Raji (cell line): Measurements from ENCODE around the gene HMBS.

ENCODE experiments used
- POLR2A ChIP-seq: IDR thresholded peaks from 2 replicates; pipeline ENCODE4 v1.6.1; 2011; ENCODE audit warnings: low read depth, low read length, control low read depth; ENCODE audit not compliant: insufficient read depth

The HMBS gene

GRCh38 chr11:119084663-119085436 is at the start of gene HMBS:
HMBS (plus strand) TSS chr11:119084881; CDS start chr11:119085034, 153 bp downstream.
- peak; percentile 93 for TF ChIP-seq POLR2A

- no peak for TF ChIP-seq POLR2A
These were observed 45.8 kb upstream of the HMBS start for GRCh38 chr11:119038884-119039283.

- TF ChIP-seq POLR2A, result no peak
These were observed 42.7 kb upstream of the HMBS start for GRCh38 chr11:119041821-119042514.

GRCh38 chr11:119042927-119043326 is 41.8 kb upstream of the HMBS start:
- no peak for TF ChIP-seq POLR2A

GRCh38 chr11:119044708-119045107 is 40.0 kb upstream of the HMBS start:
- no peak for TF ChIP-seq POLR2A

GRCh38 chr11:119046489-119046888 is 38.2 kb upstream of the HMBS start:
- TF ChIP-seq POLR2A, result no peak

- no peak for TF ChIP-seq POLR2A
These were observed 37.5 kb upstream of the HMBS start for GRCh38 chr11:119047205-119047604.

- no peak for TF ChIP-seq POLR2A
These were observed 36.0 kb upstream of the HMBS start for GRCh38 chr11:119048644-119049043.

GRCh38 chr11:119049081-119049480 is 35.6 kb upstream of the HMBS start:
- TF ChIP-seq POLR2A, result no peak

GRCh38 chr11:119051440-119052162 is 33.1 kb upstream of the HMBS start:
- no peak for TF ChIP-seq POLR2A

- no peak for TF ChIP-seq POLR2A
These were observed 32.4 kb upstream of the HMBS start for GRCh38 chr11:119052163-119052814.

GRCh38 chr11:119054418-119054817 is 30.3 kb upstream of the HMBS start:
- TF ChIP-seq POLR2A, result no peak

- no peak for TF ChIP-seq POLR2A
These were observed 28.8 kb upstream of the HMBS start for GRCh38 chr11:119055901-119056300.

GRCh38 chr11:119056421-119056999 is 28.2 kb upstream of the HMBS start:
- TF ChIP-seq POLR2A, result no peak
